SJCRH30 (cell line): ENCODE data around the gene KCNMA1. TPM values are rescaled to one million over a fixed set of nuclear protein-coding genes. Genes with fewer than 3 reads are reported as not detected.

ENCODE experiments used
- DNase-seq, 2 experiments: peaks; one replicate each; pipeline ENCODE4 v3.0.0-alpha.2; 2015 to 2020
- H3K27ac ChIP-seq: fragments of 250-450 bp; sonication (Bioruptor Pico); 2 replicates; pipeline ENCODE4 v1.5.1; 2020; ENCODE audit warnings: mild to moderate bottlenecking, moderate library complexity
- H3K27me3 ChIP-seq: fragments of 250-450 bp; sonication (Bioruptor Pico); 2 replicates; pipeline ENCODE4 v1.5.1; 2020; ENCODE audit warnings: mild to moderate bottlenecking, moderate library complexity
- H3K36me3 ChIP-seq: fragments of 250-450 bp; sonication (Bioruptor Pico); 2 replicates; pipeline ENCODE4 v1.5.1; 2020; ENCODE audit warnings: mild to moderate bottlenecking, moderate library complexity
- H3K4me1 ChIP-seq: fragments of 250-450 bp; sonication (Bioruptor Pico); 2 replicates; pipeline ENCODE4 v1.5.1; 2020; ENCODE audit warnings: mild to moderate bottlenecking, moderate library complexity
- H3K4me3 ChIP-seq: fragments of 250-450 bp; sonication (Bioruptor Pico); 2 replicates; pipeline ENCODE4 v1.5.1; 2020; ENCODE audit warnings: mild to moderate bottlenecking, moderate library complexity
- H3K9me3 ChIP-seq: fragments of 250-450 bp; sonication (Bioruptor Pico); replicated peaks from 2 replicates; pipeline ENCODE4 v1.5.1; 2020; ENCODE audit warnings: mild to moderate bottlenecking, moderate library complexity
- total RNA-seq: library from RNA; depleted of rRNA; stranded (reverse); fragments of >200 nt; shearing (Covaris generic); gene quantifications from 2 replicates; pipeline ENCODE4 v1.2.3, GENCODE V29; 2014

KCNMA1 gene
- total RNA-seq, 1 experiment from 2014 or later: 0.69 TPM

GRCh38 chr10:77647543-77648293, 10.1 kb upstream of the KCNMA1 start:
- Histone ChIP-seq H3K27me3 (no peaks in the 10 kb centered on the region), H3K4me1 (no peaks in the 10 kb centered on the region), H3K4me3 (no peak overlapping the region), H3K9me3 (no peaks in the 10 kb centered on the region), H3K27ac (no peak overlapping the region), H3K36me3 (no peaks in the 10 kb centered on the region)
- DNase-seq: no peak

GRCh38 chr10:77644557-77645243, 7.1 kb upstream of the KCNMA1 start:
- H3K4me1 ChIP-seq: no peaks in the 10 kb centered on the region
- H3K27me3 ChIP-seq: peaks cover 6% of the 10 kb centered on the region; the same call in 1 of the 2 replicates
- no peaks in the 10 kb centered on the region for H3K9me3 ChIP-seq
- DNase-seq: no peak
- H3K36me3 ChIP-seq: no peaks in the 10 kb centered on the region
- H3K4me3 ChIP-seq: no peak overlapping the region
- H3K27ac ChIP-seq: no peak overlapping the region

GRCh38 chr10:77643795-77644468, 6.3 kb upstream of the KCNMA1 start:
- Histone ChIP-seq H3K27me3 (peaks cover 9% of the 10 kb centered on the region; the same call in 1 of the 2 replicates), H3K9me3 (no peaks in the 10 kb centered on the region), H3K4me3 (no peak overlapping the region), H3K36me3 (no peaks in the 10 kb centered on the region), H3K27ac (no peak overlapping the region), H3K4me1 (no peaks in the 10 kb centered on the region)
- DNase-seq: peak; percentile 38 to 69

- peak; percentile 62 to 89 for DNase-seq
- Histone ChIP-seq H3K4me1 (no peaks in the 10 kb centered on the region), H3K9me3 (no peaks in the 10 kb centered on the region), H3K27me3 (peaks cover 9% of the 10 kb centered on the region; the same call in 1 of the 2 replicates), H3K4me3 (no peak overlapping the region), H3K36me3 (no peaks in the 10 kb centered on the region), H3K27ac (no peak overlapping the region)
Observed at GRCh38 chr10:77641788-77642397, 4.3 kb upstream of the KCNMA1 start.

GRCh38 chr10:77641344-77641743, 3.7 kb upstream of the KCNMA1 start:
- no peaks in the 10 kb centered on the region for H3K36me3 ChIP-seq
- H3K4me3 ChIP-seq: no peak overlapping the region
- H3K4me1 ChIP-seq: no peaks in the 10 kb centered on the region
- H3K27ac ChIP-seq: no peak overlapping the region
- peak in 1 of 2 experiments; percentile 6 for DNase-seq
- H3K9me3 ChIP-seq: no peaks in the 10 kb centered on the region
- H3K27me3 ChIP-seq: peaks cover 9% of the 10 kb centered on the region; the same call in 1 of the 2 replicates

- H3K36me3 ChIP-seq: no peaks in the 10 kb centered on the region
- H3K4me3 ChIP-seq: no peak overlapping the region
- H3K27me3 ChIP-seq: peaks cover 9% of the 10 kb centered on the region; the same call in 1 of the 2 replicates
- DNase-seq: no peak
- no peaks in the 10 kb centered on the region for H3K4me1 ChIP-seq
- H3K9me3 ChIP-seq: no peaks in the 10 kb centered on the region
- H3K27ac ChIP-seq: no peak overlapping the region
Observed at GRCh38 chr10:77640167-77640566, 2.6 kb upstream of the KCNMA1 start.

GRCh38 chr10:77639756-77640155, 2.1 kb upstream of the KCNMA1 start:
- Histone ChIP-seq H3K27ac (no peak overlapping the region), H3K4me3 (no peak overlapping the region), H3K36me3 (no peaks in the 10 kb centered on the region), H3K27me3 (peaks cover 9% of the 10 kb centered on the region; the same call in 1 of the 2 replicates), H3K9me3 (no peaks in the 10 kb centered on the region), H3K4me1 (no peaks in the 10 kb centered on the region)
- no peak for DNase-seq

GRCh38 chr10:77638321-77639101, 903 bp upstream of the KCNMA1 start:
- no peaks in the 10 kb centered on the region for H3K4me1 ChIP-seq
- H3K36me3 ChIP-seq: no peaks in the 10 kb centered on the region
- H3K27me3 ChIP-seq: peaks cover 9% of the 10 kb centered on the region; the same call in 1 of the 2 replicates
- H3K9me3 ChIP-seq: no peaks in the 10 kb centered on the region
- DNase-seq: no peak
- H3K4me3 ChIP-seq: no peak overlapping the region
- H3K27ac ChIP-seq: no peak overlapping the region

GRCh38 chr10:77636967-77637531, 559 bp downstream of the KCNMA1 start:
- DNase-seq: no peak
- no peaks in the 10 kb centered on the region for H3K4me1 ChIP-seq
- peaks cover 9% of the 10 kb centered on the region; the same call in 1 of the 2 replicates for H3K27me3 ChIP-seq
- no peaks in the 10 kb centered on the region for H3K36me3 ChIP-seq
- H3K9me3 ChIP-seq: no peaks in the 10 kb centered on the region
- H3K4me3 ChIP-seq: no peak overlapping the region
- H3K27ac ChIP-seq: no peak overlapping the region

- Histone ChIP-seq H3K4me1 (no peaks in the 10 kb centered on the region), H3K9me3 (no peaks in the 10 kb centered on the region), H3K36me3 (no peaks in the 10 kb centered on the region), H3K27ac (no peak overlapping the region), H3K4me3 (no peak overlapping the region), H3K27me3 (peaks cover 9% of the 10 kb centered on the region; the same call in 1 of the 2 replicates)
- no peak for DNase-seq
Observed at GRCh38 chr10:77636282-77636966, 1.2 kb downstream of the KCNMA1 start.

- H3K27me3 ChIP-seq: peaks cover 7% of the 10 kb centered on the region; the same call in 1 of the 2 replicates
- no peak for DNase-seq
- H3K27ac ChIP-seq: no peak overlapping the region
- H3K36me3 ChIP-seq: no peaks in the 10 kb centered on the region
- H3K4me3 ChIP-seq: no peak overlapping the region
- no peaks in the 10 kb centered on the region for H3K9me3 ChIP-seq
- H3K4me1 ChIP-seq: no peaks in the 10 kb centered on the region
Observed at GRCh38 chr10:77635402-77636227, 2.0 kb downstream of the KCNMA1 start.

- DNase-seq: no peak
- 0 out of 2 replicates have a peak, but pooled peaks cover 3% of the 10 kb centered on the region for H3K27me3 ChIP-seq
- H3K4me3 ChIP-seq: no peak overlapping the region
- no peaks in the 10 kb centered on the region for H3K36me3 ChIP-seq
- no peaks in the 10 kb centered on the region for H3K9me3 ChIP-seq
- H3K27ac ChIP-seq: no peak overlapping the region
- H3K4me1 ChIP-seq: no peaks in the 10 kb centered on the region
Observed at GRCh38 chr10:77634939-77635338, 2.7 kb downstream of the KCNMA1 start.

- no peak for DNase-seq
- no peaks in the 10 kb centered on the region for H3K27me3 ChIP-seq
- no peak overlapping the region for H3K27ac ChIP-seq
- no peaks in the 10 kb centered on the region for H3K4me1 ChIP-seq
- H3K36me3 ChIP-seq: no peaks in the 10 kb centered on the region
- no peaks in the 10 kb centered on the region for H3K9me3 ChIP-seq
- H3K4me3 ChIP-seq: no peak overlapping the region
Observed at GRCh38 chr10:77633376-77633775, 4.2 kb downstream of the KCNMA1 start.
